Naive thymus-derived CD4-positive, alpha-beta T cell (primary cell): ENCODE measurements around the gene SMAP1. TPM values are rescaled to one million over a fixed set of nuclear protein-coding genes. Genes with fewer than 3 reads are reported as not detected.

Experiments
- ATAC-seq: fragments of 150-1000 bp; cut with Tn5 transposase; 2 replicates; pipeline ENCODE4 v1.10.0; 2021; ENCODE audit warnings: mild to moderate bottlenecking, moderate library complexity
- CTCF ChIA-PET: fragments of 350-600 bp; sonication (Branson Sonifier 250); formaldehyde crosslinking; loops from one replicate; lab custom pipeline; 2021; ENCODE audit warnings: antibody characterized with exemption; lab: Charles Lee
- POLR2A ChIA-PET: fragments of 350-600 bp; sonication (Branson Sonifier 250); formaldehyde crosslinking; loops from one replicate; lab custom pipeline; 2021; ENCODE audit warnings: antibody characterized with exemption, inconsistent platforms; lab: Charles Lee
- DNase-seq, 9 donors: peaks; one replicate each; pipeline versions ENCODE4 v3.0.0 to v3.0.0-alpha.2; 2020 to 2022; ENCODE audit warnings: mixed read lengths in 1 of 9
- H3K27ac ChIP-seq: one replicate; pipeline ENCODE4 v1.7.0; 2013; ENCODE audit warnings: mild to moderate bottlenecking, low read depth, low read length, moderate library complexity
- H3K27me3 ChIP-seq, 2 donors: one replicate each; pipeline ENCODE4 v1.7.0; 2013; ENCODE audit warnings: low read length in 2 of 2, mild to moderate bottlenecking in 2 of 2, moderate library complexity in 2 of 2; ENCODE audit not compliant: control insufficient read depth in 2 of 2, insufficient read depth in 2 of 2
- H3K36me3 ChIP-seq, 3 experiments: 1 replicate in 2 of 3; 2 replicates in 1 of 3; pipeline ENCODE4 v1.7.0; 2013; ENCODE audit warnings: low read length in 3 of 3, mild to moderate bottlenecking in 3 of 3, moderate library complexity in 1 of 3; ENCODE audit not compliant: insufficient read depth in 3 of 3, control insufficient read depth in 2 of 3
- H3K4me1 ChIP-seq, 2 donors: one replicate each; pipeline ENCODE4 v1.7.0; 2013; ENCODE audit warnings: low read length in 2 of 2, mild to moderate bottlenecking in 2 of 2, moderate library complexity in 1 of 2; ENCODE audit not compliant: control insufficient read depth in 2 of 2, insufficient read depth in 2 of 2
- H3K4me3 ChIP-seq: 2 replicates; pipeline ENCODE4 v1.7.0; 2013; ENCODE audit warnings: mild to moderate bottlenecking, low read length
- H3K9me3 ChIP-seq, 3 experiments: 1 replicate in 2 of 3; 2 replicates in 1 of 3; pipeline ENCODE4 v1.7.0; 2013; ENCODE audit warnings: low read length in 3 of 3; ENCODE audit not compliant: control insufficient read depth in 2 of 3
- H3K27ac Mint-ChIP-seq, 9 donors: one replicate each; pipeline ENCODE4 v1.8.0; 2020 to 2022; ENCODE audit warnings: mixed read lengths in 9 of 9, mild to moderate bottlenecking in 8 of 9, moderate library complexity in 5 of 9, inconsistent platforms in 2 of 9
- H3K27me3 Mint-ChIP-seq, 5 donors: one replicate each; pipeline ENCODE4 v1.8.0; 2021 to 2022; ENCODE audit warnings: mixed read lengths in 5 of 5, mild to moderate bottlenecking in 1 of 5
- H3K36me3 Mint-ChIP-seq, 5 donors: one replicate each; pipeline ENCODE4 v1.8.0; 2020 to 2022; ENCODE audit warnings: mixed read lengths in 5 of 5, mild to moderate bottlenecking in 3 of 5, inconsistent platforms in 1 of 5
- H3K4me1 Mint-ChIP-seq, 7 donors: one replicate each; pipeline ENCODE4 v1.8.0; 2020 to 2022; ENCODE audit warnings: mixed read lengths in 7 of 7, mild to moderate bottlenecking in 3 of 7, inconsistent platforms in 1 of 7
- H3K4me3 Mint-ChIP-seq, 10 donors: one replicate each; pipeline ENCODE4 v1.8.0; 2020 to 2022; ENCODE audit warnings: mild to moderate bottlenecking in 10 of 10, mixed read lengths in 10 of 10, moderate library complexity in 6 of 10, inconsistent platforms in 2 of 10
- H3K9me3 Mint-ChIP-seq, 11 donors: one replicate each; pipeline ENCODE4 v1.8.0; 2020 to 2022; ENCODE audit warnings: mixed read lengths in 11 of 11, mild to moderate bottlenecking in 4 of 11, inconsistent platforms in 1 of 11, moderate library complexity in 1 of 11
- intact Hi-C, 2 donors: fragments of 100-400 bp; cut with micrococcal nuclease; formaldehyde crosslinking; loops; one replicate each; pipeline ENCODE4 v1.15.1; 2023
- polyA plus RNA-seq, 2 donors: library from polyadenylated mRNA; unstranded; fragments of 300-500 nt; fragmentation: Illumina TruSeq; gene quantifications; one replicate each; pipeline ENCODE4 v1.2.3, GENCODE V29; 2021
- total RNA-seq, 6 experiments: library from RNA in 5 of 6; stranded (reverse) in 5 of 6; gene quantifications; 1 replicate in 5 of 6; 2 replicates in 1 of 6; pipeline ENCODE4 v1.2.3 and lab custom pipeline; 2021 to 2026

Gene SMAP1
- total and polyA plus RNA-seq, 7 experiments from 2014 or later, result 11.3 to 45.7 (median 19.7) TPM

DNA sequence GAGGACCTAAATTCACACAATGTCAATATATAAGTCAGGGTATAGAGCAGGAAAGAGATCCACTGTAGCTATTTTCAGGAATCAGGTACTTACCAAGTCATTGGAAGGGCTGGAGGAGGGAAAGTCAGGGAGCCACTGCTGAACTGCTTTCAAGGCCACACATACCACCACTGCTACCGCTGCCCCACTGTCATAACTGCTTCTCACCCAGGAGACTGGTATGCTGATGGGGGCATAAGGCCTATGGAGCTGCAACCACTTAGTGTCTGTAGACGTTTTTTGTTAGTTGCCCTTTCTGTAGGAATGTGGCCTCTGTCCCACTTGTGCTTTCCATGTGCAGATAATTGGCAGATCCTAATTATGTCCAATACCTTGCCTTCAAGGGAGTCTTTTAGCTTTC is 5.4 kb downstream of the SMAP1 start:
- Mint-ChIP-seq H3K27me3 (no peaks in the 10 kb centered on the region), H3K9me3 (peaks cover 0 to 1% (median 0%) of the 10 kb centered on the region in 11 donors), H3K4me1 (peaks cover 35 to 83% (median 69%) of the 10 kb centered on the region in 7 donors), H3K27ac (peak overlapping the region in 5 of 9 donors; percentile 3 to 78 (median 56)), H3K36me3 (peaks cover 0 to 21% (median 0%) of the 10 kb centered on the region in 5 donors), H3K4me3 (peak overlapping the region in 6 of 10 donors; percentile 1 to 43 (median 16))
- peaks cover 22 to 24% of the 10 kb centered on the region in 2 donors for H3K4me1 ChIP-seq
- no peak overlapping the region for H3K27ac ChIP-seq
- ChIA-PET POLR2A (interaction anchor here (0.7 kb wide), 1 partner anchor 18 kb away, joined by 4 read pairs; no protein-coding TSS in a partner anchor), CTCF (interaction anchor here (0.5 to 1.1 kb wide), 2 partner anchors 16 to 918 kb away, joined by 3 to 4 read pairs; no protein-coding TSS in a partner anchor)
- H3K4me3 ChIP-seq, result no peak overlapping the region
- intact Hi-C loops, result no loop called here
- no peaks in the 10 kb centered on the region for H3K9me3 ChIP-seq
- no peak for DNase-seq
- peaks cover 0 to 3% (median 0%) of the 10 kb centered on the region in 3 experiments for H3K36me3 ChIP-seq
- ATAC-seq, result no peak
- H3K27me3 ChIP-seq, result no peaks in the 10 kb centered on the region

DNA sequence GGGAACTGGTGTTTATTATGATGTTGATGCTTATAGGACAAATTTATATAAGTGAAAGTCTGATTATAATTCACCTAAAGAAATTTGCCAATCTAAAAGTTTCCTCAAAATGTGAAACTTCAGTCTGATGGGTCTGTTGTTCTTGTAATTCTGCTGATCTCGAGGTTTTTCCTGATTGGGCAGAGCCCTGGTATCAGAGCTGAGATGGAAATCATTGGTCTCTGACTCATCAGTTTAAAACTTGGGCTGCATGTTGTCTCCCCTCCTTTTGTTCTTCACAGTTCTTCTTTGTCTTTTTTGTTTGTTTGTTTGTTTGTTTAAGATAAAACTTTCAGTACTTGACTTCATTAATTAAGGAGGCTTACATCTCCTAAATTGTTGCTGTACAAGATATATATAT is 5.9 kb downstream of the SMAP1 start:
- H3K4me1 ChIP-seq, result peaks cover 21 to 22% of the 10 kb centered on the region in 2 donors
- H3K27me3 ChIP-seq, result no peaks in the 10 kb centered on the region
- no peak overlapping the region for H3K4me3 ChIP-seq
- Mint-ChIP-seq H3K27me3 (no peaks in the 10 kb centered on the region), H3K4me1 (peaks cover 33 to 86% (median 72%) of the 10 kb centered on the region in 7 donors), H3K9me3 (peaks cover 0 to 1% (median 0%) of the 10 kb centered on the region in 11 donors), H3K4me3 (peak overlapping the region in 1 of 10 donors; percentile 23), H3K36me3 (peaks cover 0 to 21% (median 0%) of the 10 kb centered on the region in 5 donors), H3K27ac (peak overlapping the region in 3 of 9 donors; percentile 12 to 63 (median 48))
- DNase-seq (no peak), ATAC-seq (no peak)
- CTCF ChIA-PET, result interaction anchor here (1.1 kb wide), 1 partner anchor 15 kb away, joined by 4 read pairs; no protein-coding TSS in a partner anchor
- no peak overlapping the region for H3K27ac ChIP-seq
- no peaks in the 10 kb centered on the region for H3K36me3 ChIP-seq
- intact Hi-C loops, result no loop called here
- POLR2A ChIA-PET, result no interaction called here
- no peaks in the 10 kb centered on the region for H3K9me3 ChIP-seq

DNA sequence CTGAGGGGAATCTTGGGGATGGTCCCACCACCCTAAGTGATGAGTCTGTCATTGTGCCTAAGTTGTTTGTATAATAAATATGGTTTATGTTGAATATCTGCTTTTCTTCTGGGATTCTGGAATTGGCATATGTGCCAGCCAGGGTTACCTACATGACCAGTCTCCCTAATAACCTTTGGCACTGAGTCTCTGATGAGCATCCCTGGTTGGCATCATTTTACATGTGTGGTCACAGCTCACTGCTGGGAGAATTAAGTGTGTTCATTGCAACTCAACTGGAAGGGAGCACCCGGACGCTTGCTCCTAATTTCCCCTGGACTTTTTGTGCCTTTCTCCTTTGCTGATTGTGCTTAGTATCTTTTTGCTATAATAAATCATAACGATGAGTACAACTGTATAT is 8.1 kb downstream of the SMAP1 start:
- Mint-ChIP-seq H3K4me3 (peak overlapping the region in 1 of 10 donors; percentile 43), H3K4me1 (peaks cover 17 to 74% (median 63%) of the 10 kb centered on the region in 7 donors), H3K27ac (peak overlapping the region in 1 of 9 donors; percentile 2), H3K27me3 (no peaks in the 10 kb centered on the region), H3K9me3 (no peaks in the 10 kb centered on the region), H3K36me3 (peaks cover 0 to 19% (median 0%) of the 10 kb centered on the region in 5 donors)
- Histone ChIP-seq H3K4me1 (peaks cover 8 to 22% of the 10 kb centered on the region in 2 donors), H3K36me3 (no peaks in the 10 kb centered on the region), H3K9me3 (no peaks in the 10 kb centered on the region), H3K27me3 (no peaks in the 10 kb centered on the region), H3K27ac (no peak overlapping the region), H3K4me3 (no peak overlapping the region)
- intact Hi-C loops, result loop anchor here in 1 of 2 donors (5.0 kb wide), 1 partner anchor 34 kb away; no protein-coding TSS in a partner anchor
- no peak for ATAC-seq
- POLR2A ChIA-PET, result no interaction called here
- CTCF ChIA-PET, result no interaction called here
- DNase-seq, result no peak

DNA sequence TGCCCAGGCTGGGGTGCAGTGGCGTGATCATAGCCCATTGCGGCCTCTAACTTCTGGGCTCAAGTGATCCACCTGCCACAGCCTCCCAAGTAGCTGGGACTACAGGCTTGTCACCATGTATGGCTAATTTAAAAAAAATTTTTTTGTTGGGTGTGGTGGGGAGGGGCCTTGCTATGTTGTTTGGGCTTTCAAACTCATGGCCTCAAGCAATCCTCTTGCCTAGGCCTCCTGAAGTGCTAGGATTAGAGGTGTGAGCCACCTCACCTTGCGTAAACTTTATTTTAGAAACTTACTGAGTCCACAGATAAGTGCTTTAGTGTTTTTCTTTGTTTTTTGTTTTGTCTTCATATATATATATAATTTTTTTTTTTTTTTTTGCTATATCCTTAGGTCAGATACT is 9.1 kb downstream of the SMAP1 start:
- H3K9me3 Mint-ChIP-seq, result no peaks in the 10 kb centered on the region
- intact Hi-C loops, result loop anchor here in 1 of 2 donors (5.0 kb wide), 1 partner anchor 35 kb away; no protein-coding TSS in a partner anchor
- peaks cover 25 to 69% (median 57%) of the 10 kb centered on the region in 7 donors for H3K4me1 Mint-ChIP-seq
- POLR2A ChIA-PET, result no interaction called here
- H3K27me3 Mint-ChIP-seq, result no peaks in the 10 kb centered on the region
- ATAC-seq (no peak), DNase-seq (no peak)
- Histone ChIP-seq H3K4me3 (no peak overlapping the region), H3K27me3 (no peaks in the 10 kb centered on the region), H3K9me3 (no peaks in the 10 kb centered on the region), H3K36me3 (no peaks in the 10 kb centered on the region), H3K4me1 (peaks cover 7 to 15% of the 10 kb centered on the region in 2 donors), H3K27ac (no peak overlapping the region)
- H3K36me3 Mint-ChIP-seq, result peaks cover 0 to 14% (median 2%) of the 10 kb centered on the region in 5 donors
- no peak overlapping the region for H3K4me3 Mint-ChIP-seq
- CTCF ChIA-PET, result no interaction called here
- H3K27ac Mint-ChIP-seq, result no peak overlapping the region

DNA sequence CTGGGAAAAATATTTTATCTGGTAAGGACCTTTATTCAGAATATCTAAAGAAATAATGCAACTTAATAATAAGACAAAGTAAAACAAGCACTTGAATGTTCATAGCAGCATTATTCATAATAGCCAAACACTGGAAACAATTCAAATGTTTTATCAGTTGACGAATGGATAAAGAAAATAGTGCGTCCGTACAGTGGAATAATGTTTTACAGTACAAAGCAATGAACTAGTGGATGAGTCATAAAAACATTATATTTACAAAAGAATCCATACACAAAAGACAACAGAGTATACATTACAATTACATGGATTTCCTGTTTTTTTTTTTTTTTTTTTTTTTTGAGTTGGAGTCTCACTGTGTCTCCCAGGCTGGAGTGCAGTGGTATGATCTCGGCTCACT is 12.7 kb downstream of the SMAP1 start:
- ATAC-seq, result no peak
- H3K4me1 Mint-ChIP-seq, result peaks cover 20 to 64% (median 58%) of the 10 kb centered on the region in 7 donors
- POLR2A ChIA-PET, result no interaction called here

DNA sequence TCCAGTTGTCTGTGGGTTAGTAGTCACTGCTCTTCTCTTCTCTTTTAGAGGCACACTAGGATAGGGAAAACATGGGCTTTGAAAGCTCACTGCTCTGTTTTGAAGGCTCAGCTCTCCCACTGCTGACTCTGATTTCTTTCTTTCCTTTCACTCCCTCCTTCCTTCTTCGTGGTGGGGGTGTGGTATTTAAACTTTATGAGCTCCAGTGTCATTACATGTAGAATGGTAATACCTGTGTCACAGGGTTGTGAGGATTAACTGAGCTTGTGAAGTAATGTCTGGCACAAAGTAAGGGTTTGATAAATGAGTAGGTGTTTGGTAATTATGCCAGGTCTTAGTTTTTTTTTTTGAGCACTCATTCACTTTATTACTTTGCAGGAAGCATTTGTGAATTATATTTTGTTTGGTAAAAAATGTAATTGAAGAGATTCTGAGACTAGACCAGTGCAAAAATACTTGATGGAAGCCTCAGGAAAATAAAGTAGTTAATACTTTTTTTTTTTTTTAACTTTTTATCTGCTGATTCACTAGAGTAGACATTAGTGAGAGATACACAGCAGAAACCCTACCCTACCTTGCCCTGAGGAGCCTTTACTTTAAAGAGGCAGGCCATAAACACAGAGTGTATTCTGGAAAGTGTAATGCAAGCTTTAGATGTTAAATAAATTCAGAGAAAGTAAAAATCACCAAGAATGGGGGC is 17.3 kb downstream of the SMAP1 start:
- Histone ChIP-seq H3K36me3 (no peaks in the 10 kb centered on the region), H3K9me3 (no peaks in the 10 kb centered on the region), H3K4me3 (no peak overlapping the region), H3K27ac (no peak overlapping the region), H3K27me3 (no peaks in the 10 kb centered on the region), H3K4me1 (peaks cover 3 to 5% of the 10 kb centered on the region in 2 donors)
- intact Hi-C loops, result loop anchor here in 1 of 2 donors (1.0 to 5.0 kb wide), 4 partner anchors 18 to 273 kb away; partner anchors contain the start of genes FAM135A and SMAP1
- Mint-ChIP-seq H3K4me1 (peaks cover 23 to 73% (median 65%) of the 10 kb centered on the region in 7 donors), H3K9me3 (no peaks in the 10 kb centered on the region), H3K4me3 (peak overlapping the region in 5 of 10 donors; percentile 7 to 27 (median 20)), H3K36me3 (peaks cover 0 to 4% (median 1%) of the 10 kb centered on the region in 5 donors), H3K27me3 (no peaks in the 10 kb centered on the region), H3K27ac (peak overlapping the region in 7 of 9 donors; percentile 9 to 74 (median 59))
- ChIA-PET CTCF (interaction anchor here (0.6 to 3.7 kb wide), 5 partner anchors 17 to 990 kb away, joined by 3 to 17 read pairs (median 9); partner anchors contain the start of gene SMAP1), POLR2A (interaction anchor here (0.8 to 0.9 kb wide), 2 partner anchors 14 to 272 kb away, joined by 3 read pairs; partner anchors contain the start of gene FAM135A)
- ATAC-seq (no peak), DNase-seq (no peak)

More for the DNA sequence above, 12.7 kb downstream of the SMAP1 start:
- H3K27me3 ChIP-seq, result no peaks in the 10 kb centered on the region
- no peak overlapping the region for H3K27ac ChIP-seq
- Mint-ChIP-seq H3K9me3 (no peaks in the 10 kb centered on the region), H3K27ac (no peak overlapping the region), H3K36me3 (peaks cover 0 to 10% (median 4%) of the 10 kb centered on the region in 5 donors), H3K27me3 (no peaks in the 10 kb centered on the region), H3K4me3 (no peak overlapping the region)
- no peaks in the 10 kb centered on the region for H3K9me3 ChIP-seq
- CTCF ChIA-PET, result no interaction called here
- intact Hi-C loops, result no loop called here
- DNase-seq, result no peak
- no peak overlapping the region for H3K4me3 ChIP-seq
- H3K36me3 ChIP-seq, result no peaks in the 10 kb centered on the region
- H3K4me1 ChIP-seq, result peaks cover 0 to 8% of the 10 kb centered on the region in 2 donors
